Measurements from ENCODE around the gene HRC. TPM values are rescaled to one million over a fixed set of nuclear protein-coding genes. Genes with fewer than 3 reads are reported as not detected.
A peak's percentile ranks its signal among the peaks of the same experiment; 100 is the strongest.

The HRC gene
- polyA plus RNA-seq, 1 experiment: 0.25 TPM

- Histone ChIP-seq H3K36me3 (ENCODE audit: control insufficient read depth, insufficient read depth, low read length) (peaks cover 38% of the 10 kb centered on the region), H3K27me3 (ENCODE audit: control insufficient read depth, insufficient read depth, low read length) (no peaks in the 10 kb centered on the region), H3K4me3 (ENCODE audit: low read depth, low read length) (no peak overlapping the region)
- no peak for DNase-seq (ENCODE audit: low read depth)
- TF ChIP-seq CTCF (IDR thresholded peaks at IDR 0.05; ENCODE audit: insufficient read depth, low read depth, low read length): no peak
- ChIA-PET POLR2A (no interaction called here), CTCF (interaction anchor here (2.5 to 4.9 kb wide), 3 partner anchors 9 to 20 kb away, joined by 7 to 34 read pairs (median 11); no protein-coding TSS in a partner anchor)
These were observed 47.4 kb downstream of the HRC start for GRCh38 chr19:49107625-49108459.

- CTCF ChIA-PET: interaction anchor here (0.7 to 2.8 kb wide), 13 partner anchors 7 to 102 kb away, joined by 3 to 21 read pairs (median 5); partner anchors contain the start of gene LIN7B
- DNase-seq (ENCODE audit: low read depth): no peak
- Histone ChIP-seq H3K27me3 (ENCODE audit: control insufficient read depth, insufficient read depth, low read length) (no peaks in the 10 kb centered on the region), H3K4me3 (ENCODE audit: low read depth, low read length) (no peak overlapping the region), H3K36me3 (ENCODE audit: control insufficient read depth, insufficient read depth, low read length) (peaks cover 46% of the 10 kb centered on the region)
- POLR2A ChIA-PET: no interaction called here
- peak; percentile 86 for TF ChIP-seq CTCF (IDR thresholded peaks at IDR 0.05; ENCODE audit: insufficient read depth, low read depth, low read length)
These were observed 48.5 kb downstream of the HRC start for GRCh38 chr19:49106648-49107135.

GRCh38 chr19:49104229-49104864 is 50.8 kb downstream of the HRC start:
- DNase-seq (ENCODE audit: low read depth): no peak
- CTCF ChIA-PET: interaction anchor here (0.6 to 2.8 kb wide), 5 partner anchors 9 to 16 kb away, joined by 3 to 21 read pairs (median 3); partner anchors contain the start of gene LIN7B
- Histone ChIP-seq H3K27me3 (ENCODE audit: control insufficient read depth, insufficient read depth, low read length) (no peaks in the 10 kb centered on the region), H3K36me3 (ENCODE audit: control insufficient read depth, insufficient read depth, low read length) (peaks cover 61% of the 10 kb centered on the region), H3K4me3 (ENCODE audit: low read depth, low read length) (no peak overlapping the region)
- POLR2A ChIA-PET: no interaction called here
- no peak for TF ChIP-seq CTCF (IDR thresholded peaks at IDR 0.05; ENCODE audit: insufficient read depth, low read depth, low read length)

DNA sequence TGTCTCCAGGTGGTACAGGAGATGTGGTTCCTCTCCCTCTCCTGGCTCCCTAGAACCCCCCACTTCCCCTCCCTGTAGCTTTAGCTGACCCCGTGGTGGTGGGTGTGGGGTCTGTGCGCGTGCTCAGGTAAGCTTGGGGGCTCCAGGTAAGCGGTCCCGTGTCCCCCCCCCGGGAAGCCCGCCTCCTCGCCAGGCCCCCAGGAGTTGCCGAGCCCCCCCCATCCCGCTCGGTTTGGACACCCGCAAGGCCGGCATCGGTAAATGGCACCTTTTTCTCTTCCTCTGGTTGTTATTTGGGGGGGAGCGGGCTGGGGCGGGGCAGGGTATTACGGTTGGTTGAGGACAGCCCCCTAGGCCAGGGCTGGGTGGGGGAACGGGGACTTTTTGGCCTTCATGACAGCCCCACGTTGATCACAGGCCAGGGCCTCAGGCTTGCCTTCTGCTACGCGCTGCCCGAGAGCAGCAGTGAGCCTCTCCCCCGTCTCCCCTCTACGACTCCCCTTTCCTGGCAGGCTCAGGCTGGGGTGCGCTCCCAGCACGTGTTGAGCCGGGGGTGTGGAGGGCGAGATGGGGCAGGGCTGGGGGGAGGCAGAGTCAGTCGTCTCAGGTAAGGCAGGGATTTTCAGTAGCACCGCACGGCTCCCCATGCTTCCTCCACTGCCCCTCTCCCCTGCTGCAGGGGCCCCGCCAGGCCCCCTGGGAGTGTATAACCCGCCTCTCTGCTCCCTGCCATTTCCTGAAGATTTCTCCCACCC is 51.7 kb downstream of the HRC start:
- H3K36me3 ChIP-seq (ENCODE audit: control insufficient read depth, insufficient read depth, low read length): peaks cover 63% of the 10 kb centered on the region
- H3K27me3 ChIP-seq (ENCODE audit: control insufficient read depth, insufficient read depth, low read length): no peaks in the 10 kb centered on the region
- no peak for TF ChIP-seq CTCF (IDR thresholded peaks at IDR 0.05; ENCODE audit: insufficient read depth, low read depth, low read length)
- POLR2A ChIA-PET: no interaction called here
- CTCF ChIA-PET: interaction anchor here (0.6 to 1.4 kb wide), 3 partner anchors 10 to 23 kb away, joined by 3 read pairs; no protein-coding TSS in a partner anchor
- no peak overlapping the region for H3K4me3 ChIP-seq (ENCODE audit: low read depth, low read length)
- no peak for DNase-seq (ENCODE audit: low read depth)

Measured in BJ (cell line).